ENCODE results near the gene EI24. TPM values are rescaled to one million over a fixed set of nuclear protein-coding genes. Genes with fewer than 3 reads are reported as not detected.
"Not testable (repeated sequence)": the region's sequence is repeated elsewhere in the genome, so short reads cannot be mapped to it uniquely, and the experiment has no call there.

EI24 gene
- total and polyA plus RNA-seq, 9 donors, result 40.3 to 83.3 (median 66.4) TPM

- Histone ChIP-seq H3K36me3 (ENCODE audit: control insufficient read depth, insufficient read depth, low read length) (peaks cover 14% of the 10 kb centered on the region), H3K4me3 (ENCODE audit: low read length) (no peak overlapping the region), H3K4me1 (ENCODE audit: control insufficient read depth, insufficient read depth, low read length) (peaks cover 11% of the 10 kb centered on the region), H3K9me3 (replicated peaks; ENCODE audit: control insufficient read depth, low read depth, low read length) (no peaks in the 10 kb centered on the region), H3K27me3 (ENCODE audit: control insufficient read depth, insufficient read depth, low read length) (no peaks in the 10 kb centered on the region), H3K27ac (ENCODE audit: low read length) (no peak overlapping the region)
- WGBS (ENCODE audit: insufficient coverage), result no CpG with 5 or more reads among the region's 2 CpGs
- no peak for DNase-seq
Measured at GRCh38 chr11:125570952-125571351, 1.7 kb downstream of the EI24 start.

- no peaks in the 10 kb centered on the region for H3K27me3 ChIP-seq (ENCODE audit: control insufficient read depth, insufficient read depth, low read length)
- DNase-seq, result no peak
- peaks cover 11% of the 10 kb centered on the region for H3K4me1 ChIP-seq (ENCODE audit: control insufficient read depth, insufficient read depth, low read length)
- peaks cover 31% of the 10 kb centered on the region for H3K36me3 ChIP-seq (ENCODE audit: control insufficient read depth, insufficient read depth, low read length)
- no peak overlapping the region for H3K4me3 ChIP-seq (ENCODE audit: low read length)
- H3K27ac ChIP-seq (ENCODE audit: low read length), result no peak overlapping the region
- WGBS (ENCODE audit: insufficient coverage), result no CpG with 5 or more reads among the region's 5 CpGs
- H3K9me3 ChIP-seq (replicated peaks; ENCODE audit: control insufficient read depth, low read depth, low read length), result no peaks in the 10 kb centered on the region
Measured at GRCh38 chr11:125572916-125573315, 3.6 kb downstream of the EI24 start.

GRCh38 chr11:125577181-125577580 lies 7.9 kb downstream of the EI24 start:
- DNase-seq; H3K27me3 ChIP-seq (ENCODE audit: control insufficient read depth, insufficient read depth, low read length); H3K4me1 ChIP-seq (ENCODE audit: control insufficient read depth, insufficient read depth, low read length); H3K9me3 ChIP-seq (replicated peaks; ENCODE audit: control insufficient read depth, low read depth, low read length); H3K27ac ChIP-seq (ENCODE audit: low read length); H3K4me3 ChIP-seq (ENCODE audit: low read length): not testable (repeated sequence)
- peaks cover 58% of the 10 kb centered on the region for H3K36me3 ChIP-seq (ENCODE audit: control insufficient read depth, insufficient read depth, low read length)
- WGBS (ENCODE audit: insufficient coverage), result 96% methylated on average over 4 of the region's 14 CpGs

GRCh38 chr11:125578783-125579182 lies 9.5 kb downstream of the EI24 start:
- WGBS (ENCODE audit: insufficient coverage), result no CpG with 5 or more reads among the region's 2 CpGs
- Histone ChIP-seq H3K9me3 (replicated peaks; ENCODE audit: control insufficient read depth, low read depth, low read length) (no peaks in the 10 kb centered on the region), H3K27me3 (ENCODE audit: control insufficient read depth, insufficient read depth, low read length) (no peaks in the 10 kb centered on the region), H3K27ac (ENCODE audit: low read length) (no peak overlapping the region), H3K36me3 (ENCODE audit: control insufficient read depth, insufficient read depth, low read length) (peaks cover 69% of the 10 kb centered on the region), H3K4me3 (ENCODE audit: low read length) (no peak overlapping the region), H3K4me1 (ENCODE audit: control insufficient read depth, insufficient read depth, low read length) (no peaks in the 10 kb centered on the region)
- no peak for DNase-seq

- 80% methylated on average over 1 of the region's 5 CpGs for WGBS (ENCODE audit: insufficient coverage)
- no peaks in the 10 kb centered on the region for H3K4me1 ChIP-seq (ENCODE audit: control insufficient read depth, insufficient read depth, low read length)
- no peak overlapping the region for H3K4me3 ChIP-seq (ENCODE audit: low read length)
Measured at GRCh38 chr11:125579811-125580210, 10.5 kb downstream of the EI24 start.

GRCh38 chr11:125583496-125583895 lies 14.2 kb downstream of the EI24 start:
- Histone ChIP-seq H3K27me3 (ENCODE audit: control insufficient read depth, insufficient read depth, low read length) (no peaks in the 10 kb centered on the region), H3K36me3 (ENCODE audit: control insufficient read depth, insufficient read depth, low read length) (peaks cover 39% of the 10 kb centered on the region), H3K4me1 (ENCODE audit: control insufficient read depth, insufficient read depth, low read length) (no peaks in the 10 kb centered on the region), H3K4me3 (ENCODE audit: low read length) (no peak overlapping the region), H3K27ac (ENCODE audit: low read length) (no peak overlapping the region), H3K9me3 (replicated peaks; ENCODE audit: control insufficient read depth, low read depth, low read length) (no peaks in the 10 kb centered on the region)
- WGBS (ENCODE audit: insufficient coverage), result 95% methylated on average over 10 of the region's 11 CpGs
- no peak for DNase-seq

More at GRCh38 chr11:125579811-125580210, 10.5 kb downstream of the EI24 start:
- Histone ChIP-seq H3K9me3 (replicated peaks; ENCODE audit: control insufficient read depth, low read depth, low read length) (no peaks in the 10 kb centered on the region), H3K36me3 (ENCODE audit: control insufficient read depth, insufficient read depth, low read length) (peaks cover 69% of the 10 kb centered on the region), H3K27me3 (ENCODE audit: control insufficient read depth, insufficient read depth, low read length) (no peaks in the 10 kb centered on the region), H3K27ac (ENCODE audit: low read length) (no peak overlapping the region)
- peak; percentile 7 for DNase-seq

GRCh38 chr11:125585487-125585886 lies 16.2 kb downstream of the EI24 start:
- peaks cover 22% of the 10 kb centered on the region for H3K36me3 ChIP-seq (ENCODE audit: control insufficient read depth, insufficient read depth, low read length)
- H3K9me3 ChIP-seq (replicated peaks; ENCODE audit: control insufficient read depth, low read depth, low read length), result no peaks in the 10 kb centered on the region
- WGBS (ENCODE audit: insufficient coverage), result 100% methylated on average over 1 of the region's 1 CpG
- no peak overlapping the region for H3K4me3 ChIP-seq (ENCODE audit: low read length)
- no peaks in the 10 kb centered on the region for H3K4me1 ChIP-seq (ENCODE audit: control insufficient read depth, insufficient read depth, low read length)
- no peaks in the 10 kb centered on the region for H3K27me3 ChIP-seq (ENCODE audit: control insufficient read depth, insufficient read depth, low read length)
- no peak overlapping the region for H3K27ac ChIP-seq (ENCODE audit: low read length)
- DNase-seq, result no peak

GRCh38 chr11:125586623-125587022 lies 17.3 kb downstream of the EI24 start:
- H3K4me3 ChIP-seq (ENCODE audit: low read length), result no peak overlapping the region
- H3K36me3 ChIP-seq (ENCODE audit: control insufficient read depth, insufficient read depth, low read length), result peaks cover 19% of the 10 kb centered on the region
- no peak overlapping the region for H3K27ac ChIP-seq (ENCODE audit: low read length)
- H3K4me1 ChIP-seq (ENCODE audit: control insufficient read depth, insufficient read depth, low read length), result no peaks in the 10 kb centered on the region
- no peak for DNase-seq
- WGBS (ENCODE audit: insufficient coverage), result no CpG with 5 or more reads among the region's 3 CpGs
- no peaks in the 10 kb centered on the region for H3K9me3 ChIP-seq (replicated peaks; ENCODE audit: control insufficient read depth, low read depth, low read length)
- H3K27me3 ChIP-seq (ENCODE audit: control insufficient read depth, insufficient read depth, low read length), result no peaks in the 10 kb centered on the region

- H3K36me3 ChIP-seq (ENCODE audit: control insufficient read depth, insufficient read depth, low read length), result peaks cover 15% of the 10 kb centered on the region
- no peak overlapping the region for H3K4me3 ChIP-seq (ENCODE audit: low read length)
- no peaks in the 10 kb centered on the region for H3K9me3 ChIP-seq (replicated peaks; ENCODE audit: control insufficient read depth, low read depth, low read length)
- H3K27me3 ChIP-seq (ENCODE audit: control insufficient read depth, insufficient read depth, low read length), result no peaks in the 10 kb centered on the region
- 100% methylated on average over 1 of the region's 1 CpG for WGBS (ENCODE audit: insufficient coverage)
- no peak overlapping the region for H3K27ac ChIP-seq (ENCODE audit: low read length)
- no peaks in the 10 kb centered on the region for H3K4me1 ChIP-seq (ENCODE audit: control insufficient read depth, insufficient read depth, low read length)
- DNase-seq, result no peak
Measured at GRCh38 chr11:125587480-125587879, 18.2 kb downstream of the EI24 start.

GRCh38 chr11:125588505-125588904 lies 19.2 kb downstream of the EI24 start:
- DNase-seq, result no peak
- H3K36me3 ChIP-seq (ENCODE audit: control insufficient read depth, insufficient read depth, low read length), result peaks cover 7% of the 10 kb centered on the region
- H3K27ac ChIP-seq (ENCODE audit: low read length), result no peak overlapping the region
- H3K4me1 ChIP-seq (ENCODE audit: control insufficient read depth, insufficient read depth, low read length), result peaks cover 2% of the 10 kb centered on the region
- no peak overlapping the region for H3K4me3 ChIP-seq (ENCODE audit: low read length)
- no peaks in the 10 kb centered on the region for H3K27me3 ChIP-seq (ENCODE audit: control insufficient read depth, insufficient read depth, low read length)
- 80% methylated on average over 1 of the region's 3 CpGs for WGBS (ENCODE audit: insufficient coverage)
- no peaks in the 10 kb centered on the region for H3K9me3 ChIP-seq (replicated peaks; ENCODE audit: control insufficient read depth, low read depth, low read length)

GRCh38 chr11:125591649-125592304 lies 22.5 kb downstream of the EI24 start:
- under 1% methylated on average over 15 of the region's 30 CpGs for WGBS (ENCODE audit: insufficient coverage)

More at GRCh38 chr11:125591649-125592304, 22.5 kb downstream of the EI24 start:
- Histone ChIP-seq H3K4me1 (ENCODE audit: control insufficient read depth, insufficient read depth, low read length) (peaks cover 5% of the 10 kb centered on the region), H3K9me3 (replicated peaks; ENCODE audit: control insufficient read depth, low read depth, low read length) (no peaks in the 10 kb centered on the region), H3K4me3 (ENCODE audit: low read length) (peak overlapping the region; percentile 75), H3K27me3 (ENCODE audit: control insufficient read depth, insufficient read depth, low read length) (no peaks in the 10 kb centered on the region), H3K27ac (ENCODE audit: low read length) (peak overlapping the region; percentile 99), H3K36me3 (ENCODE audit: control insufficient read depth, insufficient read depth, low read length) (peaks cover 6% of the 10 kb centered on the region)
- DNase-seq, result peak; percentile 49
